Ascending aorta (tissue), 2 donors: Measurements from ENCODE around the gene NUDT3. TPM values are rescaled to one million over a fixed set of nuclear protein-coding genes. Genes with fewer than 3 reads are reported as not detected.
"Not testable (repeated sequence)": the region's sequence is repeated elsewhere in the genome, so short reads cannot be mapped to it uniquely, and the experiment has no call there.

ENCODE experiments used
- DNase-seq, 2 donors: peaks; one replicate each; pipeline ENCODE4 v3.0.0-alpha.2; 2019; ENCODE audit warnings: low spot score in 2 of 2
- H3K27ac ChIP-seq, 2 donors: fragments of 200-600 bp; sonication (generic); one replicate each; pipeline ENCODE4 v1.5.1; 2016 to 2017; ENCODE audit warnings: mild to moderate bottlenecking in 1 of 2
- H3K27me3 ChIP-seq: fragments of 200-600 bp; sonication (generic); one replicate; pipeline ENCODE4 v1.5.1; 2017
- H3K36me3 ChIP-seq, 2 donors: fragments of 200-600 bp; sonication (generic); one replicate each; pipeline ENCODE4 v1.5.1; 2016
- H3K4me1 ChIP-seq, 2 donors: fragments of 200-600 bp; sonication (generic); one replicate each; pipeline ENCODE4 v1.5.1; 2016 to 2017; ENCODE audit warnings: mild to moderate bottlenecking in 1 of 2
- H3K4me3 ChIP-seq, 2 donors: fragments of 200-600 bp; sonication (generic); one replicate each; pipeline ENCODE4 v1.5.1; 2016 to 2017; ENCODE audit warnings: mild to moderate bottlenecking in 1 of 2
- H3K9me3 ChIP-seq, 2 donors: fragments of 200-600 bp; sonication (generic); one replicate each; pipeline ENCODE4 v1.5.1; 2016
- intact Hi-C: fragments of 100-400 bp; cut with DNase I; formaldehyde crosslinking; loops from one replicate; pipeline ENCODE4 v1.15.1; 2023
- total RNA-seq: library from RNA; depleted of rRNA; stranded (reverse); fragments of >200 nt; gene quantifications from one replicate; pipeline ENCODE4 v1.1.0, GENCODE V29; 2016
- TF ChIP-seq, protein P1 (sequence below), 3 experiments: fragments of 200-600 bp in 2 of 3; fragments of 450-650 bp in 1 of 3; sonication (generic) in 2 of 3; IDR thresholded peaks; one replicate each; pipeline ENCODE4 v1.5.1; 2016 to 2019; ENCODE audit warnings: antibody characterized with exemption in 3 of 3, mild to moderate bottlenecking in 1 of 3, moderate library complexity in 1 of 3

The NUDT3 gene
- total RNA-seq, 1 donor from 2014 or later, result 18.8 TPM

DNA sequence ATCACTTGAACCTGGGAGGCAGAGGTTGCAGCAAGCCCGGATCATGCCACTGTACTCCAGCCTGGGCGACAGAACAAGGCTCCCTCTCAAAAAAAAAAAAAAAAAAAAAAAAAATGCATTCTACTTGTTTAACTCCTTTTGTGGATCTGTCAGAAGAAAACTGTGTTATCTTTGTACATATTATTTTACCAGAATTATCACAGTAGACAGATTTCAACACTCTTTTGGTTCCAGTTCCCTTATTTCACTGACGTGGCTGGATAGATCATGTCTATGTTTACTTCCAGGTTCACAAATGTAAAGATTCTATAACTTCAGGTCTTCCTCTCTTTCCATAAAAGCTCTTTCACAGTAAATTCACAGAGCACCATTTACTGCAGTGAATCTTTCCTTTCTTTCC is 18.4 kb downstream of the NUDT3 start:
- Histone ChIP-seq H3K9me3 (no peaks in the 10 kb centered on the region), H3K4me3 (no peak overlapping the region), H3K27me3 (no peaks in the 10 kb centered on the region), H3K4me1 (peaks cover 0 to 3% of the 10 kb centered on the region in 2 donors), H3K36me3 (no peaks in the 10 kb centered on the region), H3K27ac (peak overlapping the region; percentile 18 to 38)
- intact Hi-C loops, result no loop called here
- no peak for DNase-seq
- TF ChIP-seq, protein P1, sequence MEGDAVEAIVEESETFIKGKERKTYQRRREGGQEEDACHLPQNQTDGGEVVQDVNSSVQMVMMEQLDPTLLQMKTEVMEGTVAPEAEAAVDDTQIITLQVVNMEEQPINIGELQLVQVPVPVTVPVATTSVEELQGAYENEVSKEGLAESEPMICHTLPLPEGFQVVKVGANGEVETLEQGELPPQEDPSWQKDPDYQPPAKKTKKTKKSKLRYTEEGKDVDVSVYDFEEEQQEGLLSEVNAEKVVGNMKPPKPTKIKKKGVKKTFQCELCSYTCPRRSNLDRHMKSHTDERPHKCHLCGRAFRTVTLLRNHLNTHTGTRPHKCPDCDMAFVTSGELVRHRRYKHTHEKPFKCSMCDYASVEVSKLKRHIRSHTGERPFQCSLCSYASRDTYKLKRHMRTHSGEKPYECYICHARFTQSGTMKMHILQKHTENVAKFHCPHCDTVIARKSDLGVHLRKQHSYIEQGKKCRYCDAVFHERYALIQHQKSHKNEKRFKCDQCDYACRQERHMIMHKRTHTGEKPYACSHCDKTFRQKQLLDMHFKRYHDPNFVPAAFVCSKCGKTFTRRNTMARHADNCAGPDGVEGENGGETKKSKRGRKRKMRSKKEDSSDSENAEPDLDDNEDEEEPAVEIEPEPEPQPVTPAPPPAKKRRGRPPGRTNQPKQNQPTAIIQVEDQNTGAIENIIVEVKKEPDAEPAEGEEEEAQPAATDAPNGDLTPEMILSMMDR (IDR thresholded peaks at IDR 0.05), result no peak

DNA sequence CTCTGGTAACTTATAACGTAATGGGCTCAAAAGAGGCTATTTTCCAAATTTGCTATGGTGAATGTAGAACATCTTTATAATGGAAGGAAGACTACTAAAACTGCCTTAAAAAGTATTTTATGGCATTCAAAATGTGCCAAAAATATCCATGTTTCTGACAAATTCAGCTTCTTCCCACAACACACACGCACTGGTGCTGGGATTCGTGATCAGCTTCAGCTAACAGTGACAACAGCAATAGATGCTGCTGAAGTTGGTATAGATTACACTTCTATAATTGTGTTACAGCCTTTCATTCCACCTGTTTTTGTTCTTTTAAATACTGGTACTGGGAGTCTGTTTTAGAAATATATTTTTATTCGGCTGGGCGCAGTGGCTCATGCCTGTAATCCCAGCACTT is 19.0 kb downstream of the NUDT3 start:
- no peaks in the 10 kb centered on the region for H3K36me3 ChIP-seq
- H3K27me3 ChIP-seq, result no peaks in the 10 kb centered on the region
- intact Hi-C loops, result no loop called here
- no peak overlapping the region for H3K4me3 ChIP-seq
- H3K4me1 ChIP-seq, result peaks cover 0 to 3% of the 10 kb centered on the region in 2 donors
- H3K27ac ChIP-seq, result peak overlapping the region in 1 of 2 donors; percentile 18
- no peaks in the 10 kb centered on the region for H3K9me3 ChIP-seq
- TF ChIP-seq, protein P1 (IDR thresholded peaks at IDR 0.05), result no peak
- no peak for DNase-seq

DNA sequence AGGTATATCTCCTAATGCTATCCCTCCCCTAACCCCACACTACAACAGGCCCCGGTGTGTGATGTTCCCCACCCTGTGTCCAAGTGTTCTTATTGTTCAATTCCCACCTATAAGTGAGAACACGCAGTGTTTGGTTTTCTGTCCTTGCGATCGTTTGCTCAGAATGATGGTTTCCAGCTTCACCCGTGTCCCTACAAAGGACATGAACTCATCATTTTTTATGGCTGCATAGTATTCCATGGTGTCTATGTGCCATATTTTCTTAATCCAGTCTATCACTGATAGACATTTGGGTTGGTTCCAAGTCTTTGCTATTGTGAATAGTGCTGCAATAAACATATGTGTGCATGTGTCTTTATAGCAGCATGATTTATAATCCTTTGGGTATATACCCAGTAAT is 20.6 kb downstream of the NUDT3 start:
- H3K4me1 ChIP-seq, intact Hi-C loops, H3K27me3 ChIP-seq, H3K27ac ChIP-seq, DNase-seq, H3K36me3 ChIP-seq, H3K4me3 ChIP-seq, H3K9me3 ChIP-seq: not testable (repeated sequence)

DNA sequence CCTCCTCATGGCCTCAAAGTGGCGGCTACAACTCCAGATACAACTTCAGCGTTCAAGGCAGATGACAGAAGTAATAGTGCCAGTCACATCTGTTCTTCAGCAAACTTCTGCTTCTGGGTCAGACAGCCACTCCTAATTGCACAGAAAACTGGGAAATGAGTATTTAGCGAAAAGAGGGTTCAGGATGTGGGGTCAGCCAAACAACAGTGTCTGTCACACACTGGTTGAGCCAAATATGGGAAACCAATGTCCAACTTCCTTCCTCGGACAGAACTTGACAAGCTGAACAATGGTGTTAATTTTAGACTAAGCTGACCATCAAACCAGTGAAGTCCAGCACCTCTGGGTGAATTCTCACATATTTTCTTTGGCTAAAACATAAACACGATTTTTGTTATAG is 22.1 kb downstream of the NUDT3 start:
- H3K27me3 ChIP-seq, result no peaks in the 10 kb centered on the region
- intact Hi-C loops, result no loop called here
- H3K4me3 ChIP-seq, result no peak overlapping the region
- H3K36me3 ChIP-seq, result no peaks in the 10 kb centered on the region
- TF ChIP-seq, protein P1 (IDR thresholded peaks at IDR 0.05), result no peak
- H3K4me1 ChIP-seq, result peaks cover 0 to 3% of the 10 kb centered on the region in 2 donors
- no peaks in the 10 kb centered on the region for H3K9me3 ChIP-seq
- no peak overlapping the region for H3K27ac ChIP-seq
- no peak for DNase-seq

DNA sequence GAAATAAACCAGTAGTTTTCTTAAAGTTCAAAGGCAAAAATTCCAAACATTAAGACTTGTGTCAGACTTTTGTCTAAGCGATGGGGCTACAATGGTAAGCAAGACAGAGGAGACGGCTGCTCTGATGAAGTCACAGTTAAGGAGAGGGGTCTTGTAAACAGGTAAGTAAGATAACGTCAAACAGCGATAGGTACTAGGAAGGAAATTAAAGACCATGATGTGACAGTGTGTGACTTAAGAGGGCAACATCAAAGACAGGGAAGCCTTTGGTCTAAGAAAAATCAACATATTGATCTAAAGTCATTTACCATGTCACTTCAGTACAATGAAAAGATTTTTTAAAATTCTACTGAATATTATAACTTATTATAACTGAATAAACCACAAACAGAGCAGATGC is 23.1 kb downstream of the NUDT3 start:
- DNase-seq, result no peak
- H3K4me3 ChIP-seq, result no peak overlapping the region
- intact Hi-C loops, result no loop called here
- no peak overlapping the region for H3K27ac ChIP-seq
- H3K36me3 ChIP-seq, result no peaks in the 10 kb centered on the region
- H3K9me3 ChIP-seq, result no peaks in the 10 kb centered on the region
- no peaks in the 10 kb centered on the region for H3K4me1 ChIP-seq
- H3K27me3 ChIP-seq, result no peaks in the 10 kb centered on the region
- TF ChIP-seq, protein P1 (IDR thresholded peaks at IDR 0.05), result no peak

DNA sequence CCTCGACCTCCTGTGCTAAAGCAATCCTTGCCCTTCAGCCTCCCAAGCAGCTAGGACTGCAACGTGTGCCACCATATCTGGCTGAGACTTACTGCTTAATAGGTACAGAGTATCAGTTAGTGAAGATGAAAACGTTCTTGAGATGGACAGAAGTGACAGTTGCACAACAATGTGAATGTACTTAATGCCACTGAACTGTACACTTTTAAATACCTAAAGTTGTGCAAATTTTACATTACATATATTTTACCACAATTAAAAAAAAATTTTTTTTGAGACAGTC is 25.9 kb downstream of the NUDT3 start:
- H3K27me3 ChIP-seq, result no peaks in the 10 kb centered on the region
- TF ChIP-seq, protein P1 (IDR thresholded peaks at IDR 0.05), result no peak
- peaks cover 0 to 11% of the 10 kb centered on the region in 2 donors for H3K4me1 ChIP-seq
- H3K9me3 ChIP-seq, result no peaks in the 10 kb centered on the region
- no peak for DNase-seq
- no peaks in the 10 kb centered on the region for H3K36me3 ChIP-seq
- no peak overlapping the region for H3K4me3 ChIP-seq
- intact Hi-C loops, result no loop called here
- no peak overlapping the region for H3K27ac ChIP-seq

DNA sequence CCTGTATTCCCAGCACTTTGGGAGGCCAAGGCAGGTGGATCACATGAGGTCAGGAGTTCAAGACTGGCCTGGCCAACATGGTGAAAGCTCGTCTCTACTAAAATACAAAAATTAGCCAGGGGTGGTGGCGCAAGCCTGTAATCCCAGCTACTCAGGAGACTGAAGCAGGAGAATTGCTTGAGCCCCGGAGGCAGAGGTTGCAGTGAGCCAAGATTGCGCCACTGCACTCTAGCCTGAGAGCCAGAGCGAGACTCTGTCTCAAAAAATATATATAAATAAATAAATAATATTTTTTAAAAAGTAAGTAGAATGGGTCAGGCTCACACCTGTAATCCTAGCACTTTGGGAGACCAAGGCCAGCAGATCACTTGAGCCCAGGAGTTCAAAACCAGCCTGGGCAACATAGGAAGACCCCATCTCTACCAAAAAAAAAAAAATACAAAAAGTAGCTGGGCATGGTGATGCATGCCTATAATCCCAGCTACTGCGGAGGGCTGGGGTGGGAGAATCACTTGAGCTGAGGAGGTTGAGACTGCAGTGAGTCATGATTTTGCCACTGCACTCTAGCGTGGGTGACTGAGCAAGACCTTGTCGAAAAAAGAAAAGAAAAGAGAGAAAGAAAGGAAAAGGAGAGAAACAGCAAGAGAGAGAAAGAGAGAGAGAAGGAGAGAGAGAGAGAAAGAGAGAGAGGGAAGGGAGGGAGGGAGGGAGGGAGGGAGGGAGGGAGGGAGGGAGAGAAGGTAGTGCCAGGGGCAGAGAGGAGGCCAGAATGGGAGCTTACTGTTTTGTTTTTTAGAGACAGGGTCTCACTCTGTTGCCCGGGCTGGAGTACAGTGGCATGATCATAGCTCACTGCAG is 26.5 kb downstream of the NUDT3 start:
- H3K27me3 ChIP-seq, H3K36me3 ChIP-seq, H3K9me3 ChIP-seq, intact Hi-C loops, DNase-seq, H3K4me3 ChIP-seq, H3K27ac ChIP-seq: not testable (repeated sequence)
- peaks cover 0 to 15% of the 10 kb centered on the region in 2 donors for H3K4me1 ChIP-seq

DNA sequence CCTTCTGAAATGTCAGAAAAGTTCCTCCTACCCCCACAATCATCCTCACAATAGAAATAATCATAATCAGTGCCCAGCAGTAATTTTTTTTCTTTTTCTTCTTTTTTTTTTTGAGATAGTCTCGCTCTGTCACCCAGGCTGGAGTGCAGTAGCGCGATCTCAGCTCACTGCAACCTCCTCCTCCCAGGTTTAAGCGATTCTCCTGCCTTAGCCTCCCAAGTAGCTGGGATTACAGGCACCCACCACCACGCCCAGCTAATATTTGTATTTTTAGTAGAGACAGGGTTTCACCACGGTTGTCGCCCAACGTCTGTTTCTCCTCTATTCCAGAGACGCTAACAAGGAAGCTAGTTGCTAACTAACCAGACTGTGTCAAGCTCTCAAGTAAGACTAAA is 28.8 kb downstream of the NUDT3 start:
- not testable (repeated sequence) for H3K4me3 ChIP-seq, DNase-seq, H3K9me3 ChIP-seq, H3K36me3 ChIP-seq, H3K27me3 ChIP-seq
- peaks cover 0 to 34% of the 10 kb centered on the region in 2 donors for H3K4me1 ChIP-seq
- intact Hi-C loops, result loop anchor here (2.0 kb wide), 1 partner anchor 29 kb away; the partner anchor contains the start of gene NUDT3
- peak overlapping the region in 1 of 2 donors; percentile 72 for H3K27ac ChIP-seq
